Measurements from ENCODE around the gene OCIAD1. TPM values are rescaled to one million over a fixed set of nuclear protein-coding genes. Genes with fewer than 3 reads are reported as not detected.

The OCIAD1 gene
- total RNA-seq, 3 donors from 2014 or later (not counting 1 experiment from before 2014, with no cell fraction given), result 91.4 to 117 (median 93.7) TPM

DNA sequence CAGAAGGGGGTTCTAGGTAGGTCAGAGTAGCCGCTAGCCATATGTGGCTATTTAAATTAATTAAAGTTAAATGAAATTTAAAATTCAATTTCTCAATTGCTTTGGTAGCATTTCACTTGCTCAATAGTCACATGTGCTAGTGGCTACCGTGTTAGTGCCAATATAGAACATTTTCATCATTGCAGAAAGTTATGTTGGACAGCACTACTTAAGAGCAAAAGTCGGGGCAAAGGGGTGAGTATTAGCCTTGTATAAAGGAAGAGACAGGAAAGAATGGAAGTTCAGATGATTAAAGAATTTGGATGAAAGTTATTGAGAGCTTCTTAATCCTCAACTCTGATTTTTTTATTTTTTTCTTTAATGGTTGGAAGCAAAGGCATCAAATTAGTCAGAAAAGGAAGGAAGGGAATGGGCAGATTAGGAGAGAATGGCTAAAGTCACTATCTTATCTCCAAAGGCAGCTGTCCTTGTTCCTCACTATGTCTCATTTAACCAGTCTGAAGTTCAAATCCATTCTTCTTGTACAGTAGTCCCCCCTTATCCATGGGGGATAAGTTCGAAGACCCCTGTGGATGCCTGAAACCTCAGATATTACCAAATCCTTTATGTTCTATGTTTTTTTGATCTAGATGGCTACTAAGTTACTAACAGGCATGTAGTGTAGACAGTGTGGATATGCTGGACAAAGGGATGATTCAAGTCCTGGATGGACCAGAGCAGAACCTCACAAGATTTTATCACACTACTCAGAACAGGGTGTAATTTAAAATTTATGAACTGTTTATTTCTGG, 22.9 kb downstream of the OCIAD1 start:
- Histone ChIP-seq H3K27ac (ENCODE audit: low read length) (no peak overlapping the region), H3K36me3 (ENCODE audit: control insufficient read depth, insufficient read depth, low read length) (peaks cover 57% of the 10 kb centered on the region), H3K4me1 (ENCODE audit: control insufficient read depth, insufficient read depth, low read length) (no peaks in the 10 kb centered on the region), H3K9me3 (ENCODE audit: control insufficient read depth, insufficient read depth, low read length) (no peaks in the 10 kb centered on the region), H3K4me3 (ENCODE audit: low read length) (no peak overlapping the region), H3K27me3 (ENCODE audit: control insufficient read depth, insufficient read depth, low read length) (no peaks in the 10 kb centered on the region)
- H3K27ac Mint-ChIP-seq, result peak overlapping the region in 1 of 2 donors; percentile 6
- no peaks in the 10 kb centered on the region for H3K27me3 Mint-ChIP-seq (ENCODE audit: low read depth in 2 of 2)
- peaks cover 9% of the 10 kb centered on the region for H3K36me3 Mint-ChIP-seq
- H3K4me1 Mint-ChIP-seq, result no peaks in the 10 kb centered on the region
- intact Hi-C loops (cut with micrococcal nuclease), result no loop called here
- DNase-seq, result no peak
- no peaks in the 10 kb centered on the region for H3K9me3 Mint-ChIP-seq
- H3K4me3 Mint-ChIP-seq, result no peak overlapping the region
- TF ChIP-seq, protein P1, sequence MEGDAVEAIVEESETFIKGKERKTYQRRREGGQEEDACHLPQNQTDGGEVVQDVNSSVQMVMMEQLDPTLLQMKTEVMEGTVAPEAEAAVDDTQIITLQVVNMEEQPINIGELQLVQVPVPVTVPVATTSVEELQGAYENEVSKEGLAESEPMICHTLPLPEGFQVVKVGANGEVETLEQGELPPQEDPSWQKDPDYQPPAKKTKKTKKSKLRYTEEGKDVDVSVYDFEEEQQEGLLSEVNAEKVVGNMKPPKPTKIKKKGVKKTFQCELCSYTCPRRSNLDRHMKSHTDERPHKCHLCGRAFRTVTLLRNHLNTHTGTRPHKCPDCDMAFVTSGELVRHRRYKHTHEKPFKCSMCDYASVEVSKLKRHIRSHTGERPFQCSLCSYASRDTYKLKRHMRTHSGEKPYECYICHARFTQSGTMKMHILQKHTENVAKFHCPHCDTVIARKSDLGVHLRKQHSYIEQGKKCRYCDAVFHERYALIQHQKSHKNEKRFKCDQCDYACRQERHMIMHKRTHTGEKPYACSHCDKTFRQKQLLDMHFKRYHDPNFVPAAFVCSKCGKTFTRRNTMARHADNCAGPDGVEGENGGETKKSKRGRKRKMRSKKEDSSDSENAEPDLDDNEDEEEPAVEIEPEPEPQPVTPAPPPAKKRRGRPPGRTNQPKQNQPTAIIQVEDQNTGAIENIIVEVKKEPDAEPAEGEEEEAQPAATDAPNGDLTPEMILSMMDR (IDR thresholded peaks at IDR 0.05), result no peak
- WGBS (ENCODE audit: insufficient coverage), result 100% methylated on average over 2 of the region's 4 CpGs
- no peak for ATAC-seq

GRCh38 chr4:48854395-48854683, 23.5 kb downstream of the OCIAD1 start:
- H3K27ac Mint-ChIP-seq, result peak overlapping the region; percentile 6 to 35

GRCh38 chr4:48854982-48855381, 24.1 kb downstream of the OCIAD1 start:
- Mint-ChIP-seq H3K27me3 (ENCODE audit: low read depth in 2 of 2) (no peaks in the 10 kb centered on the region), H3K4me1 (no peaks in the 10 kb centered on the region), H3K27ac (peak overlapping the region; percentile 6 to 35), H3K36me3 (peaks cover 9% of the 10 kb centered on the region), H3K4me3 (no peak overlapping the region), H3K9me3 (no peaks in the 10 kb centered on the region)
- TF ChIP-seq, protein P1 (IDR thresholded peaks at IDR 0.05), result no peak
- 100% methylated on average over 1 of the region's 2 CpGs for WGBS (ENCODE audit: insufficient coverage)
- Histone ChIP-seq H3K4me1 (ENCODE audit: control insufficient read depth, insufficient read depth, low read length) (no peaks in the 10 kb centered on the region), H3K27ac (ENCODE audit: low read length) (no peak overlapping the region), H3K27me3 (ENCODE audit: control insufficient read depth, insufficient read depth, low read length) (no peaks in the 10 kb centered on the region), H3K4me3 (ENCODE audit: low read length) (no peak overlapping the region), H3K9me3 (ENCODE audit: control insufficient read depth, insufficient read depth, low read length) (no peaks in the 10 kb centered on the region), H3K36me3 (ENCODE audit: control insufficient read depth, insufficient read depth, low read length) (peaks cover 50% of the 10 kb centered on the region)
- DNase-seq, result no peak
- intact Hi-C loops (cut with micrococcal nuclease), result no loop called here
- no peak for ATAC-seq

More at GRCh38 chr4:48854395-48854683, 23.5 kb downstream of the OCIAD1 start:
- no peaks in the 10 kb centered on the region for H3K9me3 Mint-ChIP-seq
- Histone ChIP-seq H3K4me1 (ENCODE audit: control insufficient read depth, insufficient read depth, low read length) (no peaks in the 10 kb centered on the region), H3K36me3 (ENCODE audit: control insufficient read depth, insufficient read depth, low read length) (peaks cover 53% of the 10 kb centered on the region), H3K27me3 (ENCODE audit: control insufficient read depth, insufficient read depth, low read length) (no peaks in the 10 kb centered on the region), H3K9me3 (ENCODE audit: control insufficient read depth, insufficient read depth, low read length) (no peaks in the 10 kb centered on the region), H3K4me3 (ENCODE audit: low read length) (no peak overlapping the region), H3K27ac (ENCODE audit: low read length) (no peak overlapping the region)
- ATAC-seq (no peak), DNase-seq (no peak)
- intact Hi-C loops (cut with micrococcal nuclease), result no loop called here
- no peaks in the 10 kb centered on the region for H3K4me1 Mint-ChIP-seq
- H3K4me3 Mint-ChIP-seq, result no peak overlapping the region
- H3K27me3 Mint-ChIP-seq (ENCODE audit: low read depth in 2 of 2), result no peaks in the 10 kb centered on the region
- TF ChIP-seq, protein P1 (IDR thresholded peaks at IDR 0.05), result no peak
- H3K36me3 Mint-ChIP-seq, result peaks cover 9% of the 10 kb centered on the region
- 92% methylated on average over 1 of the region's 1 CpG for WGBS (ENCODE audit: insufficient coverage)

- H3K4me3 ChIP-seq (ENCODE audit: low read length), result no peak overlapping the region
- TF ChIP-seq, protein P1 (IDR thresholded peaks at IDR 0.05), result no peak
- 76% methylated on average over 4 of the region's 7 CpGs for WGBS (ENCODE audit: insufficient coverage)
- no peaks in the 10 kb centered on the region for H3K27me3 ChIP-seq (ENCODE audit: control insufficient read depth, insufficient read depth, low read length)
- no peak for DNase-seq
- ATAC-seq, result no peak
- H3K4me1 Mint-ChIP-seq, result no peaks in the 10 kb centered on the region
- no peaks in the 10 kb centered on the region for H3K27me3 Mint-ChIP-seq (ENCODE audit: low read depth in 2 of 2)
- peaks cover 33% of the 10 kb centered on the region for H3K36me3 ChIP-seq (ENCODE audit: control insufficient read depth, insufficient read depth, low read length)
- H3K27ac ChIP-seq (ENCODE audit: low read length), result no peak overlapping the region
- H3K27ac Mint-ChIP-seq, result no peak overlapping the region
- intact Hi-C loops (cut with micrococcal nuclease), result no loop called here
- H3K36me3 Mint-ChIP-seq, result no peaks in the 10 kb centered on the region
- no peaks in the 10 kb centered on the region for H3K4me1 ChIP-seq (ENCODE audit: control insufficient read depth, insufficient read depth, low read length)
- H3K4me3 Mint-ChIP-seq, result no peak overlapping the region
- no peaks in the 10 kb centered on the region for H3K9me3 Mint-ChIP-seq
- H3K9me3 ChIP-seq (ENCODE audit: control insufficient read depth, insufficient read depth, low read length), result no peaks in the 10 kb centered on the region
Measured at GRCh38 chr4:48858130-48858529, 27.2 kb downstream of the OCIAD1 start.
